Activated naive CD8-positive, alpha-beta T cell treated with anti-CD3 and anti-CD28 coated beads, Interleukin-2, amount 50 U/mL, for 16 hours (primary cell): ENCODE results near the gene TIMM8A.
"Not testable (repeated sequence)": the region's sequence is repeated elsewhere in the genome, so short reads cannot be mapped to it uniquely, and the experiment has no call there.

Experiments used
- DNase-seq: peaks from one replicate; pipeline ENCODE4 v3.0.0-alpha.2; 2020; ENCODE audit warnings: low read depth, low spot score

The TIMM8A gene

GRCh38 chrX:101359966-101360365 lies 11.4 kb upstream of the TIMM8A start:
- DNase-seq: no peak

DNA sequence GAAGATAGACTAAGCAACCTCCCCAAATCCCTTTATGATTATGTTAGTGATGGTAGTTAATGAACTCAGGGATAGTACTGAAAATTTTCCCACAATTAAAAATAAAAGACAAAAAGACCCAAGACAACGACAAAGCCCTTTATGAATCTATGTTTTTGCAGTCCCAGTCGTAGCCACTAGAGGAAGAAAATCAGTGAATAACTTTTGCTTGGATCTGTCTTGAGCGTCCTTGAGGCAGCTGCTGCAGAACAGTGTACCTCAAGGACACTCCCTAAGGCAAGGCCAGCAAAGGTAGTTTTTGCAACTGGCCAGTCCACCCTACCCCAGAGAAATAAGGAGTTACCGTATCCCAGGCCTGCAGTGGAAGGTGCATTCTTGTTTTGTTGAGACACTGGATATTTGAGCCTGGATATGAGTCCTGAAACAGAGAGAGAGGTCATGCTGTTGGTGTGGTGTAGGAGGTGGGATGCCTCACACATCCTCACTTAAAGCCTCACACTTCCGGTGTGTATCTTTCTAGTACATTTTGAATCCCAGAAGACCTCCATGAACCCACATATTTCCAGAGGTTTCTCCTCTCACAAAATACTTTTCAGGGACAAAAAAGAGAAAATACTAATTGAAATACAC lies 8.7 kb upstream of the TIMM8A start:
- DNase-seq: no peak

GRCh38 chrX:101349193-101349562 lies 636 bp upstream of the TIMM8A start:
- no peak for DNase-seq

DNA sequence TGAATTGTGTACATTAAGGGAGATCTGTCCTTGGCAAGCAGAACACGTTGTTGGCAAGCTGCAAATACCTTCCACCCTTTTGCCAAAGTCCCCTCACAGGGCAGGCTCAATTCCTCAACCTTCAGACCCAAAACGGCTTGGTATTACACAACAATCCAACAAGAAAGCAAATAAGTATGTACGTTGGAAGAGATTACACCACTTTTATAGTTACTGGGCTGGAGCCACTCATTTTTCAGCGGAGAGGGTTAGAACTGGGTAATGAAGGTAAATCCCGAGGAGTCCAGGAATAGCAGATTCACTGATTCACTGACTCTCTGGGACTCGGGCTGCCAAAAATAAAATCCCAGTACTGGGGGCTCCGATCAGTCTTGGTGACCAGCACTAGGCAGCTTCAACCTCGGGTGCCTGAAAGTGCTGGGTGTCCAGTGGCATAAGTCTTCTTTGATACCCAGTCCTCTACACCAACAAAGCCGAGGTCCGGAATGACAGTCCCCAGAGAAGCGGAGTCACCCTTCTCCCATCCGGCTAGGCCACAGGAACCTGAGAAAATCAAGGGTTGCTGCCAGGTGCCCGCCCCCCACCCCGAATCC lies 587 bp downstream of the TIMM8A start:
- no peak for DNase-seq

DNA sequence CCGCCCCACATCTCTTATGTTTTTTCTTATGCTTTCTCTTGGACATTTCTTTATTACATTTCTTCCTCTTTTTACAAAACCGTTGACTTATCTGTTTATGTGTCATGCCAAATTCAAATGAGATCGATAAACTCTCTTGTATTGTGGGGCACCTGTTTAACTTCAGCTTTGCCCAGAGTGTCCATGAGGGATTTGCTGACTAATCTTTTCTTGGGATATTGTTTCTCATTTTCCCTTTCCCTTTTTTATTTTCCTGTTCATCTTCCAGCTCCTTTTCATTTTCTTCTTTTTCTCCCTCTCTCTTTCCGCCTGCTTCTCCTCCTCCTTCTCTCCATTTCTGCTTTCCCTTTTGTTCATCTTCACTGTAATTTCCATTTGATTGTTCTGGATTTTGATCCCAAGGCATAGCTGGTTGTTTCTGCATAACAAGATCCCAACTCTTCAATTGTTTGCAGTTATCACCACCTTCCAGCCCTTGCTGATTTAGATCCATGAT lies 10.7 kb downstream of the TIMM8A start:
- no peak for DNase-seq

DNA sequence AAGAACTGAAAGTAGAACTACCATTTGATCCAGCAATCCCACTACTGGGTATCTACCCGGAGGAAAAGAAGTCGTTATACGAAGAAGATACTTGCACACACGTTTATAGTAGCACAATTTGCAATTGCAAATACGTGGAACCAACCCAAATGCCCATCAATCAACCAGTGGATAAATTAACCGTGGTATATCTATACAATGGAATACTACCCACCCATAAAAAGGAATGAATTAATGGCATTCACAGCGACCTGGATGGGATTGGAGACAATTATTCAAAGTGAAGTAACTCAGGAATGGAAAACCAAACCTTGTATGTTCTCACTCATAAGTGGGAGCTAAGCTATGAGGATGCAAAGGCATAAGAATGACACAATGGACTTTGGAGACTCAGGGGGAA lies 14.2 kb downstream of the TIMM8A start:
- DNase-seq: not testable (repeated sequence)

DNA sequence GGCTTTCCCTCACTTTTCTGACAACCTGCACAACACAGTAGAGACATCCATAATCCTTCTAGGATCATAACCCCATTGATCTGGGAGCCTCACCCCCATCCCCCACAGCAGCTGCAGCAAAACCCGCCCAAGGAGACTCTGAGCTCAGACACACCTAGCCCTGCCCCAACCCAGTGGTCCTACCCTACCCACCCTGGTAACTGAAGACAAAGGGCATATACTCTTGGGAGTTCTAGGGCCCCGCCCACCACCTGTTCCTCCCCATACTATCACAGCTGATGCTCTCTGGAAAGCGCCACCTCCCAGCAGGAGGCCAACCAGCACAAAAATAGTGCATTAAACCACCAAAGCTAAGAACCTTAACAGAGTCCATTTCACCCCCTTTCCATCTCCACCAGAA lies 21.9 kb downstream of the TIMM8A start:
- not testable (repeated sequence) for DNase-seq

DNA sequence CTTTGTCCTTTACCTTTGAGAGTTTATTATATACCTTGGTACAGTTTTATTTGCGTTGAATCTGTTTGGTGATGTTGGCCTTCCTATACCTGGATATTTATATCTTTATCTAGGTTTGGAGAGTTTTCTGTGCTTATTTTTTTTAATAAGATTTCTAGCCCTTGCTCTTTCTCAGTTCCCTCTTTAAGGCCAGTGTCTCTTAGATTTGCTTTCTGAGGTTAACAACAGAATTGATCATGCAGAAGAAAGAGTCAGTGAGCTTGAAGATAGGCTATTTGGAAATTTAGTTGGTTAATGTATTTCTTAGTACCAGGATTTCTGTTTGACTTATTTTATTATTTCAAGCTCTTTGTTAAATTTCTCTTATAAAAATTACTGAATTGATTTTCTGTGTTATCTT lies 44.8 kb downstream of the TIMM8A start:
- no peak for DNase-seq
